HG03571 (cell line): ENCODE results near the gene NFKB1.
"Not testable (repeated sequence)": the region's sequence is repeated elsewhere in the genome, so short reads cannot be mapped to it uniquely, and the experiment has no call there.

Experiments used
- ATAC-seq: cut with Tn5 transposase; IDR thresholded peaks from one replicate; pipeline ENCODE4 v1.9.1; 2021; ENCODE audit not compliant: unreplicated experiment

The NFKB1 gene

DNA sequence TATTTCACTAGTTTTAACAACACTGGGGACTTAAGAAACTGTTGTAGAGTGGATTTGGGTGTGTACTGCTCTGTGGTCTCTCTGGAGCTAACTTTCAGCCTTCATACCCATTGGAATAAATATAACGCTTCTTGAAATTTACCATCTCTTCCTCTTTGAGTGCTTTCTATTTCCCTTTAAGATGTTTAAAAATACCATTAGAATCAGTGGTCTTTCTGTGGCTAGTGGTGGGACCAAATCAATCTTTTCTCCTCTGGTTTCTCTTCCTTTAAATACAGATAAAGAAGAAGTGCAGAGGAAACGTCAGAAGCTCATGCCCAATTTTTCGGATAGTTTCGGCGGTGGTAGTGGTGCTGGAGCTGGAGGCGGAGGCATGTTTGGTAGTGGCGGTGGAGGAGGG is 92.0 kb downstream of the NFKB1 start:
- no peak for ATAC-seq

DNA sequence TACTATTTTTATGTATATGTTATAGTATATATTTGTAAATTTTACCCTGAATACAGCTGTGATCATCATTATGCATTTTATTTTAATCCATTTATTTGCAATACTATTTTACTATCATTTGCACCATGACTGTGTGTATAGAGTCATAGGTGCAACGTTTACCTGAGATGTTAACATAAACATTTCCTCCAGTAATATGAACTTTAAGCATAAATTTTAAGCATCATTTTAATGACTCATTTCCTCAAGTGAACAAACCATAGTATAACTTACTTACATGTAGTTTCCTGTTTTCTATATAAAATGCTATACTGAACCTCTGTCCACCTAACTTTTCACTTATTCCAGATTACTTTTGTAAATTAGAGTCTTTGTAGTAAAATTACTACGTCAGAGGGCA is 92.8 kb downstream of the NFKB1 start:
- no peak for ATAC-seq

DNA sequence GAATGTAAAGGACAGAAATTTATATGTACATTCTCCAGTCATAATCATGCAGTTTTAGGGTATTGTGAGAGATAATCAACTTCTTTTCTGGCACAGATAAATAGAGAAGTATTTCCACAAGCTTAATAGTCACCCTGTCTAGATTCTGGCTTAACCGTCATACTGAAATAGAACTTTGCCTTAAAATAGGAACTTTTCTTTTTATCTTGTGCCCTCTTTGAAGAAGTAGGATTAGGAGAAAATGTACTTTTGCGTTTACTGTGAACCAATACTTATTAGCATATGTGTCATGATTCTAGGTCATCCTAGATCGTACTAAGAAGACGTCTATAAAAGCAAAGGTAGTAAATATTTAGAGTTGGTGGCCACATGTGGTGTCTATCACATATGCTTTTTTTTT is 95.4 kb downstream of the NFKB1 start:
- ATAC-seq: no peak

DNA sequence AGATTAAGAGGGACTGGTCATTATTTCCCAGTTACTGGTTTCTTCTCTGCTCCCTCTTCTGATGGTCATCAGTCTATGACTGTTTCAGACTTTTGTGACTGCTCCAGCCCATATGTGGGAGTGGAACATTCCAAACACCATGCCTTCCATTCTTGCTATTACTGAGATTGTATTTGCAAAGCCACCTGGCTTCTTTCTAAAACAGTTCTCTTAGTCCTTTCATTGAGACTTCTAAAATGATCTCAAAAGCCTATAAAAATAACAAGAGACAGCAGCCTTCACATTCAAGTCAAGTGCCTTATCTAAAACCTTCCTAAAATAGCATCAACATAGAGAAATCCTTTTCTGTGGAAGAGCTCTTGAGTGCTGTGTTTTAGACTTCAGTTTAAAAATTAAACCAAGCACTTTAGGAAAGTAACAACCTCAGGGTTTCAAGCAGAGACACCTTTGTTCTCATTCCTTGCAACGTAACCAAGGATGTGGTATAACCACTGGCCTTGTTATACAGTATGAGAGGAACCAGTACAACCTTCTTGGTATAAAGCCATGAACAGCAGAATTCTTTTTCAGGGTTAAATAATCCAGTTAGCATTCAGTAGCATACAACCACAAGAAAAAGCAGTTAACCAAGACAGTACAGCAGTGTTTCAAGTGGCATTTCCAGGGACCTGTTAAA is 97.1 kb downstream of the NFKB1 start:
- ATAC-seq: peak; percentile 82

DNA sequence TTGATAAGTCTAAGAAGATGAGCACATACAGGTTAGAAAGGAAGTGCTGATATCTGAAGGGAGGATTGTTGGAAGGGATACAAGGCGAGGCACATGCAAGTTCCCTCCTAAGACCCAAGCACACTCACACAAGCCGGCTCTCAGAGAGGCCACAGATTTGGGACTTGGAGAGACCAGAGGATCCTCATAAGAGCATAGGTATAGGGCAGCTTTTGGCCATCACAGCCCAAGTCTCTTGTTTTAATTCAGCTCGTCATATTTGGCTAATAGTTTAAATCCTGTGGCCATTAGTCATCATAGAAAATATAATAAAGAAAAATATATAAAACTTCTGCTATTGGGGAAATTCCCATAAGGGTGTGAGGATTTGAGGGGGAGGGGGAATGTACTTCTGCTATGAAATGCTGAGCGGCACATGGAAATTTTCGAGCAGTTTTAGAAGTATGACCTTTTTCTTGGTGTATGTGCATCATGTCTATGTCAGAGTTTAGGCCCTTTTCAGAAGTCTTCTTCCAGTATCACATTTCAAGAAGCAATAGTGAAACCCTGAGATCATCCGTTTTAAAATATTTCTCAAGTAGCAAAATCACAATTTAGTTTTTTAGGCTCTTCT is 97.7 kb downstream of the NFKB1 start:
- ATAC-seq: no peak

DNA sequence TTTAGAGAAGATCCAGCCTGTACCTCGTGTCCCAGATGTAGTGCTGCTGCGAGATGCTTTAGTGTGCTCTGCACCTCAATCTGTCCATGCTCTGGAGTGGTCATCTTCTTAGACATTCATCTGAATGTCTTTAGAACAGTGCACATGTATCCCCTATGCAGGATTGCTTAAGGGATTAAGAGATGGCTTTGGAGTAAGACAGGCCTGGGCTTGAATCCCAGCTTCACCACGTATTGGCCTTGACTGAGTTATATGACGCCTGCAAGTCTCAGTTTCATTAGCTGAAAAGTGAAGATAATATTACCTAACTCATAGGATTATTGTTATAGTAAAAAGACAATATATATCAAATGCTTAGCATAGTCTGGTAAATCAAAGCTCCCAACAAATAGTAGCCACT is 98.3 kb downstream of the NFKB1 start:
- ATAC-seq: no peak

DNA sequence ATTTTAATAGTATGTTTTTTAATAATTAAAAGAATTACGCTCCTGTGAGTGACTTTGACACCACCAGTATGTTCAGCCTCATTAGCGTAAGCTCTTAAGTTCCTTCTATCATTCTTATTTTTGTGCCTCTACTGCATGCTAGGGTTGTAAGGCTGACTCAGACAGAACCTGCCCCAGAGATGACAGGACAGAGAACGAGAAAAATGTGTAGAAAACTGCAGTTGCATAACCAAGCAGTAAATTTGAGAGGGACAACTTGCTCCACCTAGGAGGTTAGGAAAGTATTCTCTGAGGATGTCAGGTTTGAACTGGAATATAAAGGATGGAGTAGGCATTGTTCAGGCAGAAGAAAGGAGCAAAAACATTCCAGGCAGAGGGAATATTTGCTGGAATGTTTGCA is 98.7 kb downstream of the NFKB1 start:
- no peak for ATAC-seq

DNA sequence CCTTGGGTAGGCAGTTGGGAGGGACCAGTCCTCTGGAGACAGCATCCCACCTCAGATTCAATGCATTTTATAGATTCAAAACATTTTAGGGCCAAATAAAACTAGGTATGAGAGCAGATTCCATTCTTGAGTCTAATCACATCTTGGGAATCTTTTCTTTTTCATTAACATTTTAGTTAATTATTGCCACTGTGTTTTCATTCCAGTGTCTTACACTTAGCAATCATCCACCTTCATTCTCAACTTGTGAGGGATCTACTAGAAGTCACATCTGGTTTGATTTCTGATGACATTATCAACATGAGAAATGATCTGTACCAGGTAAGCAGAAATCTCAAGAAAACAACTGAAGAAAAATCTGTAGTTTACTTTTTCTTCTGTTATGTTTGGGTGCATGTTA is 99.5 kb downstream of the NFKB1 start:
- no peak for ATAC-seq

DNA sequence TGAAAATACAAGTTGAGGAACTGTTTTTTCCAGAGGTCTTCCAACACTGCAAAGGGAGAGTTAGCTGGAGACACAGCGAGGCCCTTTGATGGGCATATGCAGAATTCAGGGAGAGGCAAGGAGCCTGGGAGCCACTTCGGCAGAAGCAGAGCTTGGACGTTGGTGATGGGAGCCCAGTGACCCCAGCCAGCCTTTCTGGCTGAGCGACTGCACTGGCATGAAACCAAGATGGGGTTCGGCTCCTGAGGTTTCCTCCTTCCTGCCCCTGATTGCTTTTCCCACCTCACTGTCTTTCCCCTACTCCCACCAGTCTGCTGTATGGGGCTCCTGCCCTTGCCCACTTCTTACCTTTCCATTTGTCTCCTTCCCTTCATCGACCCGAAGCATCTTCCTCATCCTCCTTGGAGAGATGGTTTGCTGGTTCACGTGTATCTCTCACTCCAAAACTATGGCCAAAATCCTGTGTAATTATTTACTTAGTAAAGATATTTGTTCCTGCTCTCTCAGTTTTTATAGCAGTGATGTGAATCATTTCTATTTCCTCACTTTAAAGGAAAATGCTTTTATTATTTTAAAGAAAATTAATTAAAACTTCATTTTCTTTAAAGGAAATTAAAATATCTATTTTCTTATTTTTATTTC is 100.5 kb downstream of the NFKB1 start:
- ATAC-seq: no peak

DNA sequence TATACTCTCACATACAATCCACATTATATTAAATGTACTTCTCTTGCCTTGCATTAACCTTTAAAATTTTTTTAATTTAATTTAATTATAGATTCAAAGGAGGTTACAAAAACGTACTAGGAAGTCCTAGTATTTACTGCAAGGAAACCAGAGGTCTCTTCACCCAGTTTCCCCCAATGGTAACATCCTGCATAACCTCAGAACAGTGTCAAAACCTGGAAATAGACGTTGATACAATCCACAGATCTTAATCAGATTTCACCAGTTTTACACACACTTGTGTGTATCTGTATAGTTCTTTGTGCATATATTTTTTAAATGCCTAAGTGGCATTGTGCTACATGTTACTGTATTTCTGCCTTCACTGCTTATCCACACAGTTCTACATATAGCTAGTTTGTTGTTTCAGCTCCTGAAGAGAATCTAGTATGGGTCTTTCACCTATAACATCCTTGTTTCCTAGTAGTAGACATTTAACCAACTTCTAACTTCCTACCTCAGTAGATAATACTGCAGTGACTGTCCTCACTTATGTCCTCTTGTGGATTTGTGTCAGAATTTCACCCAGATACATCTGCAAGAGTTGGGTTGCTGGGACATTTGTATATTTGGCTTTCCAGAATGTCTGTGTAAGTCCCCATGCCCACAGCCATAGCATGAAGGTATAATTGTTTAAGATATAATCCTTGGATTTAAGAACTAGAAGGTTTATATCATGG is 103.2 kb downstream of the NFKB1 start:
- no peak for ATAC-seq

DNA sequence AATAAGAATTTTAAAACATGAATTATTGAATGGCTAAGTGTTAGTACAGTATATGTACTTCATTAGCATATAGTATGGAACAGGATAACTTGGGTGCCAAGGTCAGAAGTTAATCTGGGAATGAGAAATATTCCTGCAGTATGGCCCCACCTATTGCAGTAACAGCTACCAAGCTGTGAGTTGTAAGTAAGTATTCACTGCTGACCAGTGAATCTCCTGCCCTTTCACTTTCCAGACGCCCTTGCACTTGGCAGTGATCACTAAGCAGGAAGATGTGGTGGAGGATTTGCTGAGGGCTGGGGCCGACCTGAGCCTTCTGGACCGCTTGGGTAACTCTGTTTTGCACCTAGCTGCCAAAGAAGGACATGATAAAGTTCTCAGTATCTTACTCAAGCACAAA is 105.1 kb downstream of the NFKB1 start:
- ATAC-seq: no peak

DNA sequence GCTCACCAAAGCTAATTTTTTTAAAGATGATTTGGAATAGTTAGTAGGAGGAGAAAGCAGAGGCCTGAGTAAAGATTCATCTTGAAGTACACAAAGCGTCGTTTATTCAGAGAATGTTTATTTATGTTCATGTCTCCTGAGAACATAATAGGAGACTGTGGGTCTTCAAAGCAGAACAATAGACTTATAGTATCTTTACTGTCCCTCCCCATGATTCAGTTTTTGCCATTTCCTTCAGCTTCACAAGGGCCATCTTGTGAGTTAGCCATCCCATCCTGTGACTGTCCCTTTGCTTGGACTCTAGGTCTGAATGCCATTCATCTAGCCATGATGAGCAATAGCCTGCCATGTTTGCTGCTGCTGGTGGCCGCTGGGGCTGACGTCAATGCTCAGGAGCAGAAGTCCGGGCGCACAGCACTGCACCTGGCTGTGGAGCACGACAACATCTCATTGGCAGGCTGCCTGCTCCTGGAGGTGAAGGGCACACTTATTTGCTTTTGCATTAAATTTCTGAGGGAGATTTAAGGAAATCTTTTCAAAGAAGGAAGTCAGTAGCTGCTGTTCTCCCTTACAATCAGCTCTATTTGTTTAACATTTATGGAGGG is 105.8 kb downstream of the NFKB1 start:
- no peak for ATAC-seq

DNA sequence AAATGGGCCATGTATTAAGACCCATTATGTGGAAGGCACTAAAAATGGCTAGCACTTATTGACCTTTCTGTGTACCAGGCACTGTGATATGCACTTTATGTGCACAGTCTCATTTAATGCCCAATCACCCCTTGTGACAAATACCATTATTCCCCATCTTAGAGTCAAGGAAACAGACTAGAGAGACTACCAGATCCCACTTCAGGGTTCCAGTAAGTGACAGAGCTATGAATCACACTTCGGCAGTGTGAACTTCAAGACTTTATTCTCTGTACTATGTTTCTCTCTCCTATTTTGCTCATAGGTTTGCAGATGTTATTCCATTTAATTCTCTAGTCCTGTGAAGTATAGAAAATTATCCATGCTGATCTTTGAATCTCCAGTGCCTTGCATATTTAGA is 107.0 kb downstream of the NFKB1 start:
- ATAC-seq: no peak

DNA sequence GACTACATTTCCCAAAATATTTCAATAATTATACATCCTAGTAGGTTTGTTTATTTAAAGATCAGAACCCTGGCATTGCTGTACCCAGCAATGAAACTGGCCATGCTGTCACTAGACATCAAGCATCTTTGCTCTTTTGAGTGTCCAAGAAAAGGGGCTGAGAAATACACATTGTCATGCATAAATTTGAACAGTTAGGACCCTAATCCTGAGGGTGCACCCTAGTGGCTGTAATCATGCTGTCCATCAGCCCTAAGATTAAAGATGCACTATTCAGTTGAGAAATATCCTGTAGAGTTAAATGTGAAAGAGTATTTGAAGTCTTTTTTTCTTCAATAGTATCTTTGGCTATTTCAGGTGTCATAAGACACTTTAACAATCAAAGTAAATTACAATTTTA is 108.8 kb downstream of the NFKB1 start:
- ATAC-seq: no peak

DNA sequence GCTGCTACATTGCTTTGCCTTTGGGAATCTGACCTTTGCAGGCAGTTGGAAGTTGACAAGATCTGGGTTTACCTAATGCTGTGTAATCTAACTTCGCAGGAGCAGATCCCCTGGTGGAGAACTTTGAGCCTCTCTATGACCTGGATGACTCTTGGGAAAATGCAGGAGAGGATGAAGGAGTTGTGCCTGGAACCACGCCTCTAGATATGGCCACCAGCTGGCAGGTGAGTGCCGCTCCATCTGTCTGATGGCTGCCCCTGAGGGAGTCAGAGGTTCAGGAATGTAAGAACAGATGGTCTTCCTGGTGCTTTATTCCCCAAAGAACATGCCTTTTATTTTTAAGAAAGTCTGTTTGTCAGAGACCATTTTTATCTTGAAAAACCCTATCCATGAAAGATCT is 109.3 kb downstream of the NFKB1 start:
- ATAC-seq: no peak

DNA sequence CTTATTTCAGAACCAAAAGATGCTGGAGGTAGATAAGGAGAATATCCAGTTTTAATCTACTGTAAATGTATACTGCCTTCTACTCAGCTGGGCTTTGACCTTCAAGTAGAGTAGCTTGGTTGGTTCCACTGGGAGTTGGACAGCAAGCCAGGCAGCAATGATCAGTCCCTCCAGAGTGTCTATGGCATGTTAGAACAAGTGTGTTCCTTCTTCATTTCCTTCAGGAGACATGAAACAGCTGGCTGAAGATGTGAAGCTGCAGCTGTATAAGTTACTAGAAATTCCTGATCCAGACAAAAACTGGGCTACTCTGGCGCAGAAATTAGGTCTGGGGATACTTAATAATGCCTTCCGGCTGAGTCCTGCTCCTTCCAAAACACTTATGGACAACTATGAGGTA is 111.1 kb downstream of the NFKB1 start:
- no peak for ATAC-seq

DNA sequence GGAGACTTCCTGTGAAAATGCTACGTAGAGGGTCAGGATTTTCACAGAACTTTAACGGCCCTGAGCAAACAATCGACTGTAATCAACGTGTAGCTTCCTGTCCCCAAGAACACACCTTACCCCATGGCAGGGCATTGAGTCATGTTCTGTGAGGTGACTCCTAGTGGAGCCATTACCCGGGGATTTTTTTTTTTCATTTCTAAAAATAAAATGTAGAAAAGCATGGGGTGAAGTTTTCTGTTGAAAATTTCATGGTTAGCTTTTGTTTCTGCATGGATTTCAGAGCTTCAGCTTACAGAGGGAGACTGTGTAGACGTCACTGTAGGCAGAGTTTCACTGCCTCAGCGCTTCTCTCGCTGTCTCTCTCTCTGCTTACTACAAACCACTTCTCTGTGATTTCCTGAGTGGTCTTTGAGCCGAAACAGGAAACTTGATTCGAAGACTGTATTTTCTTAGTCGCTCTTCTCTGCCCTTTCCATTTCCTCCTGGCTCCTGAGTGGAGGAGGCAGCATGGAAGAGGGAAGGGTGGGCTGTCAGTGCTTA is 111.7 kb downstream of the NFKB1 start:
- ATAC-seq: no peak

DNA sequence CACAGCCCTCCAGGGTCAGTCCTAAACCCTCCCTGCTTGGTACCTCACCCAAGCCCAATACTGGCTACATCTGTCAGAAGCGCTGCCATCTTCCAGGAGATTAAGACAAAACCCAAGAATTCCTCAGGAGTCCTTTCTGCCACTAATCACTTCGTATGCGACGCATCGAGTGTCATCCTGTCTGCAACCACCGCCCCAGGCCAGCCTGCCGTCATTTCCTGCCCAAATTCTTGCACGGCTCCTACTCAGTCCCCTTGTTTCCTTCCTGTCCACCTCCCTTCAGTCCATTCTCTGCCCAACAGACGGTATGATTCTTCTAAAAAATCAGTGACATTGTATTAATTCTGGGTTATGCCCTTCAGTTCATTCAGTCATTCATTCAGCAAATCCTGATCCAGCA is 113.6 kb downstream of the NFKB1 start:
- ATAC-seq: no peak

DNA sequence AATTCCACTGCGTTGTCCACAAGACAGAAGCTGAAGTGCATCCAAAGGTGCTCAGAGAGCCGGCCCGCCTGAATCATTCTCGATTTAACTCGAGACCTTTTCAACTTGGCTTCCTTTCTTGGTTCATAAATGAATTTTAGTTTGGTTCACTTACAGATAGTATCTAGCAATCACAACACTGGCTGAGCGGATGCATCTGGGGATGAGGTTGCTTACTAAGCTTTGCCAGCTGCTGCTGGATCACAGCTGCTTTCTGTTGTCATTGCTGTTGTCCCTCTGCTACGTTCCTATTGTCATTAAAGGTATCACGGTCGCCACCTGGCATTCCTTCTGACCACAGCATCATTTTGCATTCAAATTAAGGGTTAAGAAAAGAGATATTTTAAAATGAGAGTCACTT is 115.5 kb downstream of the NFKB1 start:
- no peak for ATAC-seq

DNA sequence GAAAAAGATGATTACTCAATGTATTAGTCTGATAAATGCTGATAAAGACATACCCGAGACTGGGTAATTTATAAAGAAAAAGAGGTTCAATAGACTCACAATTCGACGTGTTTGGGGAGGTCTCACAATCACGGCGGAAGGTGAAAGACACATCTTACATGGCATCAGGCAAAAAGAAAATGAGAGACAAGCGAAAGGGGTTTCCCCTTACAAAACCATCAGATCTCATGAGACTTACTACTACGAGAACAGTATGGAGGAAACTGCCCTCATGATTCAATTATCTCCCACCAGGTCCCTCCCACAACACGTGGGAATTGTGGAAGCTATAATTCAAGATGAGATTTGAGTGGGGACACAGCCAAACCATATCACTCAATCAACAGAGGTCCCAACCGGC is 117.9 kb downstream of the NFKB1 start:
- ATAC-seq: not testable (repeated sequence)
